Measurements from ENCODE around the gene HSD17B13. TPM values are rescaled to one million over a fixed set of nuclear protein-coding genes. Genes with fewer than 3 reads are reported as not detected.

Gene HSD17B13
- total and polyA plus RNA-seq, 4 donors: 0.15 to 3.1 (median 0.68) TPM

- no peak overlapping the region for H3K27ac ChIP-seq (ENCODE audit: low read depth in 1 of 2, low read length in 1 of 2)
- no peaks in the 10 kb centered on the region for H3K4me1 ChIP-seq (ENCODE audit: control insufficient read depth in 5 of 5, insufficient read depth in 5 of 5, low read length in 5 of 5)
- H3K27me3 ChIP-seq (ENCODE audit: control insufficient read depth in 3 of 3, insufficient read depth in 3 of 3, low read length in 2 of 3): no peaks in the 10 kb centered on the region
- no peak for TF ChIP-seq CTCF (IDR thresholded peaks at IDR 0.05; ENCODE audit: control extremely low read depth, extremely low read depth)
- ATAC-seq (ENCODE audit: insufficient read depth, low FRiP score) (no peak), DNase-seq (no peak)
- H3K36me3 ChIP-seq (ENCODE audit: control insufficient read depth in 4 of 4, insufficient read depth in 4 of 4, low read length in 4 of 4): no peaks in the 10 kb centered on the region
- no peak overlapping the region for H3K9ac ChIP-seq (ENCODE audit: insufficient read depth in 1 of 2, low read length in 2 of 2)
- no peak overlapping the region for H3K4me3 ChIP-seq
- WGBS, 2 donors: 92 to 97% methylated on average over 1 of the region's 1 CpG
- H3K9me3 ChIP-seq (ENCODE audit: control insufficient read depth in 4 of 4, insufficient read depth in 3 of 4, low read length in 3 of 4): peaks cover 0 to 2% (median 0%) of the 10 kb centered on the region in 4 donors
Measured at GRCh38 chr4:87262886-87263285, 59.8 kb downstream of the HSD17B13 start.

- ATAC-seq (ENCODE audit: insufficient read depth, low FRiP score) (no peak), DNase-seq (no peak)
- TF ChIP-seq CTCF (IDR thresholded peaks at IDR 0.05; ENCODE audit: control extremely low read depth, extremely low read depth): no peak
- no peak overlapping the region for H3K27ac ChIP-seq (ENCODE audit: low read depth in 1 of 2, low read length in 1 of 2)
- no peaks in the 10 kb centered on the region for H3K27me3 ChIP-seq (ENCODE audit: control insufficient read depth in 3 of 3, insufficient read depth in 3 of 3, low read length in 2 of 3)
- H3K4me3 ChIP-seq: no peak overlapping the region
- peaks cover 0 to 2% (median 0%) of the 10 kb centered on the region in 4 donors for H3K9me3 ChIP-seq (ENCODE audit: control insufficient read depth in 4 of 4, insufficient read depth in 3 of 4, low read length in 3 of 4)
- H3K9ac ChIP-seq (ENCODE audit: insufficient read depth in 1 of 2, low read length in 2 of 2): no peak overlapping the region
- H3K4me1 ChIP-seq (ENCODE audit: control insufficient read depth in 5 of 5, insufficient read depth in 5 of 5, low read length in 5 of 5): no peaks in the 10 kb centered on the region
- no peaks in the 10 kb centered on the region for H3K36me3 ChIP-seq (ENCODE audit: control insufficient read depth in 4 of 4, insufficient read depth in 4 of 4, low read length in 4 of 4)
- WGBS, 2 donors: 94 to 95% methylated on average over 2 of the region's 2 CpGs
Measured at GRCh38 chr4:87260477-87260876, 62.2 kb downstream of the HSD17B13 start.

- no peaks in the 10 kb centered on the region for H3K4me1 ChIP-seq (ENCODE audit: control insufficient read depth in 5 of 5, insufficient read depth in 5 of 5, low read length in 5 of 5)
- no peak overlapping the region for H3K27ac ChIP-seq (ENCODE audit: low read depth in 1 of 2, low read length in 1 of 2)
- ATAC-seq (ENCODE audit: insufficient read depth, low FRiP score): no peak
- H3K36me3 ChIP-seq (ENCODE audit: control insufficient read depth in 4 of 4, insufficient read depth in 4 of 4, low read length in 4 of 4): no peaks in the 10 kb centered on the region
- 94 to 99% methylated on average over 2 of the region's 2 CpGs for WGBS, 2 donors
- no peak overlapping the region for H3K9ac ChIP-seq (ENCODE audit: insufficient read depth in 1 of 2, low read length in 2 of 2)
- H3K27me3 ChIP-seq (ENCODE audit: control insufficient read depth in 3 of 3, insufficient read depth in 3 of 3, low read length in 2 of 3): no peaks in the 10 kb centered on the region
- DNase-seq: no peak
- H3K9me3 ChIP-seq (ENCODE audit: control insufficient read depth in 4 of 4, insufficient read depth in 3 of 4, low read length in 3 of 4): peaks cover 0 to 2% (median 0%) of the 10 kb centered on the region in 4 donors
- no peak overlapping the region for H3K4me3 ChIP-seq
- TF ChIP-seq CTCF (IDR thresholded peaks at IDR 0.05; ENCODE audit: control extremely low read depth, extremely low read depth): no peak
Measured at GRCh38 chr4:87258677-87259076, 64.0 kb downstream of the HSD17B13 start.

GRCh38 chr4:87257523-87257922, 65.2 kb downstream of the HSD17B13 start:
- H3K9ac ChIP-seq (ENCODE audit: insufficient read depth in 1 of 2, low read length in 2 of 2): no peak overlapping the region
- no peaks in the 10 kb centered on the region for H3K9me3 ChIP-seq (ENCODE audit: control insufficient read depth in 4 of 4, insufficient read depth in 3 of 4, low read length in 3 of 4)
- no peak overlapping the region for H3K4me3 ChIP-seq
- no peak for TF ChIP-seq CTCF (IDR thresholded peaks at IDR 0.05; ENCODE audit: control extremely low read depth, extremely low read depth)
- H3K27ac ChIP-seq (ENCODE audit: low read depth in 1 of 2, low read length in 1 of 2): no peak overlapping the region
- WGBS, 2 donors: 54 to 94% methylated on average over 3 of the region's 3 CpGs
- no peaks in the 10 kb centered on the region for H3K27me3 ChIP-seq (ENCODE audit: control insufficient read depth in 3 of 3, insufficient read depth in 3 of 3, low read length in 2 of 3)
- no peak for ATAC-seq (ENCODE audit: insufficient read depth, low FRiP score)
- H3K36me3 ChIP-seq (ENCODE audit: control insufficient read depth in 4 of 4, insufficient read depth in 4 of 4, low read length in 4 of 4): no peaks in the 10 kb centered on the region
- no peaks in the 10 kb centered on the region for H3K4me1 ChIP-seq (ENCODE audit: control insufficient read depth in 5 of 5, insufficient read depth in 5 of 5, low read length in 5 of 5)
- DNase-seq: no peak
